Astrocyte (in vitro differentiated cells and primary cell): ENCODE data around the gene PAF1. TPM values are rescaled to one million over a fixed set of nuclear protein-coding genes. Genes with fewer than 3 reads are reported as not detected.
"Not testable (repeated sequence)": the region's sequence is repeated elsewhere in the genome, so short reads cannot be mapped to it uniquely, and the experiment has no call there.

ENCODE experiments used
- DNase-seq: peaks from one replicate; pipeline ENCODE4 v3.0.0-alpha.2; 2010; ENCODE audit warnings: low read depth
- FAIRE-seq: peaks from 2 replicates; lab custom pipeline; 2011; peaks lifted over from hg19 to GRCh38; lab: Jason Lieb, UNC
- H2AFZ ChIP-seq: 2 replicates; pipeline ENCODE4 v1.6.0; 2012; ENCODE audit warnings: low read depth, low read length, inconsistent platforms
- H3K27ac ChIP-seq: 2 replicates; pipeline ENCODE4 v1.5.1; 2011; ENCODE audit warnings: low read depth, low read length, inconsistent platforms
- H3K27me3 ChIP-seq: 2 replicates; pipeline ENCODE4 v1.6.0; 2011; ENCODE audit warnings: low read length, inconsistent platforms; ENCODE audit not compliant: insufficient read depth
- H3K36me3 ChIP-seq: 2 replicates; pipeline ENCODE4 v1.5.1; 2011; ENCODE audit warnings: low read length, inconsistent platforms; ENCODE audit not compliant: insufficient read depth
- H3K4me1 ChIP-seq: 2 replicates; pipeline ENCODE4 v1.5.1; 2011; ENCODE audit warnings: low read length, inconsistent platforms; ENCODE audit not compliant: insufficient read depth
- H3K4me2 ChIP-seq: 2 replicates; pipeline ENCODE4 v1.6.0; 2012; ENCODE audit warnings: low read length, inconsistent platforms
- H3K4me3 ChIP-seq: 2 replicates; pipeline ENCODE4 v1.5.1; 2011; ENCODE audit warnings: low read depth, mild to moderate bottlenecking, low read length, inconsistent platforms; ENCODE audit not compliant: insufficient read depth
- H3K79me2 ChIP-seq: 2 replicates; pipeline ENCODE4 v1.6.0; 2012; ENCODE audit warnings: mild to moderate bottlenecking, low read length, inconsistent platforms; ENCODE audit not compliant: insufficient read depth
- H3K9ac ChIP-seq: 2 replicates; pipeline ENCODE4 v1.6.0; 2012; ENCODE audit warnings: mild to moderate bottlenecking, low read length, inconsistent platforms
- H3K9me3 ChIP-seq: 2 replicates; pipeline ENCODE4 v1.5.1; 2012; ENCODE audit warnings: low read depth, mild to moderate bottlenecking, low read length, inconsistent platforms; ENCODE audit not compliant: insufficient read depth
- H4K20me1 ChIP-seq: 2 replicates; pipeline ENCODE4 v1.6.0; 2012; ENCODE audit warnings: low read length, inconsistent platforms; ENCODE audit not compliant: insufficient read depth
- H3K27ac Mint-ChIP-seq: one replicate; pipeline ENCODE4 v1.8.0; 2021; ENCODE audit warnings: mild to moderate bottlenecking, mixed read lengths; ENCODE audit not compliant: unreplicated experiment
- H3K27me3 Mint-ChIP-seq: one replicate; pipeline ENCODE4 v1.8.0; 2021; ENCODE audit warnings: low read depth, mixed read lengths; ENCODE audit not compliant: unreplicated experiment
- H3K36me3 Mint-ChIP-seq: one replicate; pipeline ENCODE4 v1.8.0; 2021; ENCODE audit warnings: low read depth, mixed read lengths; ENCODE audit not compliant: unreplicated experiment
- H3K4me1 Mint-ChIP-seq: one replicate; pipeline ENCODE4 v1.8.0; 2021; ENCODE audit warnings: low read depth, mixed read lengths; ENCODE audit not compliant: unreplicated experiment
- H3K4me3 Mint-ChIP-seq: one replicate; pipeline ENCODE4 v1.8.0; 2021; ENCODE audit warnings: mild to moderate bottlenecking, moderate library complexity, mixed read lengths; ENCODE audit not compliant: unreplicated experiment
- H3K9me3 Mint-ChIP-seq: one replicate; pipeline ENCODE4 v1.8.0; 2021; ENCODE audit warnings: mild to moderate bottlenecking, mixed read lengths; ENCODE audit not compliant: unreplicated experiment
- CTCF ChIP-seq: IDR thresholded peaks from 2 replicates; pipeline ENCODE4 v1.5.1; 2011; ENCODE audit warnings: low read depth, mild to moderate bottlenecking, inconsistent platforms, low read length, moderate library complexity; ENCODE audit not compliant: insufficient read depth
- EZH2 ChIP-seq: IDR thresholded peaks from 2 replicates; pipeline ENCODE4 v1.6.1; 2012; ENCODE audit warnings: mild to moderate bottlenecking, low read length, inconsistent platforms; ENCODE audit not compliant: insufficient read depth
- total RNA-seq: library from RNA; stranded (reverse); gene quantifications from 2 replicates; pipeline ENCODE4 v1.2.1, GENCODE V29; 2021

The PAF1 gene
- total RNA-seq, 1 donor from 2014 or later, result 43.2 TPM

GRCh38 chr19:39379865-39380396, 11.0 kb downstream of the PAF1 start:
- Histone ChIP-seq H3K27me3 (no peaks in the 10 kb centered on the region), H3K4me1 (no peaks in the 10 kb centered on the region), H3K79me2 (peaks cover 2% of the 10 kb centered on the region), H3K27ac (no peak overlapping the region), H2AFZ (no peak overlapping the region), H4K20me1 (peaks cover 14% of the 10 kb centered on the region), H3K4me2 (no peak overlapping the region), H3K4me3 (no peak overlapping the region), H3K36me3 (peaks cover 46% of the 10 kb centered on the region), H3K9ac (no peak overlapping the region), H3K9me3 (no peaks in the 10 kb centered on the region)
- Mint-ChIP-seq H3K27me3 (no peaks in the 10 kb centered on the region), H3K9me3 (no peaks in the 10 kb centered on the region), H3K4me3 (no peak overlapping the region), H3K27ac (no peak overlapping the region), H3K4me1 (peaks cover 11% of the 10 kb centered on the region), H3K36me3 (peaks cover 33% of the 10 kb centered on the region)
- FAIRE-seq (no peak), DNase-seq (no peak)
- no peak for TF ChIP-seq CTCF
- no peak for TF ChIP-seq EZH2

- H3K27me3 Mint-ChIP-seq, H3K9ac ChIP-seq, H3K27ac Mint-ChIP-seq, FAIRE-seq, H3K27me3 ChIP-seq, H2AFZ ChIP-seq, H3K4me3 Mint-ChIP-seq, H3K4me2 ChIP-seq, H3K9me3 Mint-ChIP-seq, H3K9me3 ChIP-seq, DNase-seq, H3K4me3 ChIP-seq, H3K27ac ChIP-seq, H3K79me2 ChIP-seq, H3K4me1 ChIP-seq: not testable (repeated sequence)
- Histone ChIP-seq H4K20me1 (peaks cover 16% of the 10 kb centered on the region), H3K36me3 (peaks cover 46% of the 10 kb centered on the region)
- peaks cover 11% of the 10 kb centered on the region for H3K4me1 Mint-ChIP-seq
- peaks cover 35% of the 10 kb centered on the region for H3K36me3 Mint-ChIP-seq
Observed at GRCh38 chr19:39379366-39379765, 11.5 kb downstream of the PAF1 start.

GRCh38 chr19:39377373-39378362, 13.2 kb downstream of the PAF1 start:
- no peak for FAIRE-seq
- H3K4me1 Mint-ChIP-seq, result peaks cover 11% of the 10 kb centered on the region
- Histone ChIP-seq H3K79me2 (peaks cover 5% of the 10 kb centered on the region), H3K4me3 (no peak overlapping the region), H3K9me3 (no peaks in the 10 kb centered on the region), H2AFZ (no peak overlapping the region), H3K36me3 (peaks cover 49% of the 10 kb centered on the region), H3K4me1 (peaks cover 6% of the 10 kb centered on the region), H3K9ac (no peak overlapping the region), H3K4me2 (no peak overlapping the region), H3K27ac (no peak overlapping the region), H3K27me3 (no peaks in the 10 kb centered on the region), H4K20me1 (peaks cover 16% of the 10 kb centered on the region)
- H3K4me3 Mint-ChIP-seq, result no peak overlapping the region
- DNase-seq, result no peak
- peaks cover 40% of the 10 kb centered on the region for H3K36me3 Mint-ChIP-seq
- H3K9me3 Mint-ChIP-seq, result no peaks in the 10 kb centered on the region
- H3K27ac Mint-ChIP-seq, result no peak overlapping the region
- H3K27me3 Mint-ChIP-seq, result no peaks in the 10 kb centered on the region
- TF ChIP-seq CTCF, result no peak
- TF ChIP-seq EZH2, result no peak
